WTC11 (cell line): ENCODE measurements around the gene ARMCX1. TPM values are rescaled to one million over a fixed set of nuclear protein-coding genes. Genes with fewer than 3 reads are reported as not detected.

Experiments
- ATAC-seq: fragments of 200-7000 bp; cut with Tn5 transposase; 2 replicates; pipeline ENCODE4 v1.10.0; 2021; ENCODE audit warnings: mild to moderate bottlenecking, moderate library complexity
- CTCF ChIA-PET: fragments of 300-600 bp; sonication (Branson Sonifier 250); formaldehyde crosslinking; loops from one replicate; lab custom pipeline; 2021; ENCODE audit warnings: antibody characterized with exemption; lab: Charles Lee
- POLR2A ChIA-PET: fragments of 350-600 bp; sonication (Branson Sonifier 250); formaldehyde crosslinking; loops from one replicate; lab custom pipeline; 2021; ENCODE audit warnings: antibody characterized with exemption; lab: Charles Lee
- DNase-seq: peaks from one replicate; pipeline ENCODE4 v3.0.0; 2021; ENCODE audit warnings: low spot score
- H3K27ac Mint-ChIP-seq: 2 replicates; pipeline ENCODE4 v1.8.0; 2021; ENCODE audit warnings: mixed read lengths
- H3K27me3 Mint-ChIP-seq: 2 replicates; pipeline ENCODE4 v1.8.0; 2021; ENCODE audit warnings: low read depth, mild to moderate bottlenecking, moderate library complexity, mixed read lengths
- H3K36me3 Mint-ChIP-seq: 2 replicates; pipeline ENCODE4 v1.8.0; 2021; ENCODE audit warnings: mixed read lengths
- H3K4me1 Mint-ChIP-seq: 2 replicates; pipeline ENCODE4 v1.8.0; 2022; ENCODE audit warnings: mixed read lengths
- H3K4me3 Mint-ChIP-seq: 2 replicates; pipeline ENCODE4 v1.8.0; 2021; ENCODE audit warnings: mild to moderate bottlenecking, moderate library complexity, mixed read lengths
- H3K9me3 Mint-ChIP-seq: 2 replicates; pipeline ENCODE4 v1.8.0; 2021; ENCODE audit warnings: mixed read lengths
- FOXJ3 ChIP-seq: sonication (generic); formaldehyde crosslinking; IDR thresholded peaks from 2 replicates; pipeline ENCODE4 v1.9.0; 2021; ENCODE audit warnings: missing genetic modification reagents, mild to moderate bottlenecking, borderline replicate concordance
- FOXP4 ChIP-seq: sonication (generic); formaldehyde crosslinking; IDR thresholded peaks from 2 replicates; pipeline ENCODE4 v1.8.0; 2022; ENCODE audit warnings: mild to moderate bottlenecking, missing genetic modification reagents
- SP1 ChIP-seq: sonication (generic); formaldehyde crosslinking; conservative IDR thresholded peaks from 2 replicates; pipeline ENCODE4 v1.8.1; 2022; ENCODE audit warnings: missing genetic modification reagents
- ZNF416 ChIP-seq: fragments of 250-450 bp; sonication (Bioruptor Pico); IDR thresholded peaks from 2 replicates; pipeline ENCODE4 v1.9.0; 2021; ENCODE audit warnings: mild to moderate bottlenecking, inconsistent platforms
- total RNA-seq: library from RNA; stranded (reverse); gene quantifications from 3 replicates; pipeline ENCODE4 v1.2.3, GENCODE V29; 2021
- TF ChIP-seq, protein P1 (sequence below): fragments of 250-450 bp; sonication (Bioruptor Pico); IDR thresholded peaks from 2 replicates; pipeline ENCODE4 v1.9.0; 2021; ENCODE audit warnings: mild to moderate bottlenecking
- TF ChIP-seq, protein P2 (sequence below): fragments of 250-450 bp; sonication (Bioruptor Pico); IDR thresholded peaks from 2 replicates; pipeline ENCODE4 v2.1.2; 2022; ENCODE audit warnings: mild to moderate bottlenecking, moderate library complexity
- TF ChIP-seq, protein P3 (sequence below): sonication (generic); formaldehyde crosslinking; IDR thresholded peaks from 2 replicates; pipeline ENCODE4 v1.8.1; 2023; ENCODE audit warnings: mild to moderate bottlenecking, missing genetic modification reagents
- TF ChIP-seq, protein P4 (sequence below): sonication (generic); formaldehyde crosslinking; IDR thresholded peaks from 2 replicates; pipeline ENCODE4 v1.8.1; 2022; ENCODE audit warnings: mild to moderate bottlenecking, moderate library complexity, missing genetic modification reagents
- TF ChIP-seq, protein P5 (sequence below): sonication (generic); formaldehyde crosslinking; IDR thresholded peaks from 2 replicates; pipeline ENCODE4 v1.8.1; 2023; ENCODE audit warnings: mild to moderate bottlenecking, missing genetic modification reagents

The ARMCX1 gene
- total RNA-seq, 1 experiment from 2014 or later: 27.4 TPM

DNA sequence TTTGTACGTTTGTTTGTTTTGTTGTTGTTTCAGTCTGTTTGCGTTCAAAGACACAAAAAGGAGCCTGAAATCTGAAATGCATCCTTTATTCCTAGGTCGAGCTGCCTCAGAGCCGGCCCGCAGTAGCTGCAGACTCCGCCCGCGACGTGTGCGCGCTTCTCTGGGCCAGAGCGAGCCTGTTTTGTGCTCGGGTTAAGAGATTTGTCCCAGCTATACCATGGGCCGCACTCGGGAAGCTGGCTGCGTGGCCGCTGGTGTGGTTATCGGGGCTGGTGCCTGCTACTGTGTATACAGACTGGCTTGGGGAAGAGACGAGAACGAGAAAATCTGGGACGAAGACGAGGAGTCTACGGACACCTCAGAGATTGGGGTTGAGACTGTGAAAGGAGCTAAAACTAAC, 2.4 kb downstream of the ARMCX1 start (continued):
- TF ChIP-seq, protein P1, sequence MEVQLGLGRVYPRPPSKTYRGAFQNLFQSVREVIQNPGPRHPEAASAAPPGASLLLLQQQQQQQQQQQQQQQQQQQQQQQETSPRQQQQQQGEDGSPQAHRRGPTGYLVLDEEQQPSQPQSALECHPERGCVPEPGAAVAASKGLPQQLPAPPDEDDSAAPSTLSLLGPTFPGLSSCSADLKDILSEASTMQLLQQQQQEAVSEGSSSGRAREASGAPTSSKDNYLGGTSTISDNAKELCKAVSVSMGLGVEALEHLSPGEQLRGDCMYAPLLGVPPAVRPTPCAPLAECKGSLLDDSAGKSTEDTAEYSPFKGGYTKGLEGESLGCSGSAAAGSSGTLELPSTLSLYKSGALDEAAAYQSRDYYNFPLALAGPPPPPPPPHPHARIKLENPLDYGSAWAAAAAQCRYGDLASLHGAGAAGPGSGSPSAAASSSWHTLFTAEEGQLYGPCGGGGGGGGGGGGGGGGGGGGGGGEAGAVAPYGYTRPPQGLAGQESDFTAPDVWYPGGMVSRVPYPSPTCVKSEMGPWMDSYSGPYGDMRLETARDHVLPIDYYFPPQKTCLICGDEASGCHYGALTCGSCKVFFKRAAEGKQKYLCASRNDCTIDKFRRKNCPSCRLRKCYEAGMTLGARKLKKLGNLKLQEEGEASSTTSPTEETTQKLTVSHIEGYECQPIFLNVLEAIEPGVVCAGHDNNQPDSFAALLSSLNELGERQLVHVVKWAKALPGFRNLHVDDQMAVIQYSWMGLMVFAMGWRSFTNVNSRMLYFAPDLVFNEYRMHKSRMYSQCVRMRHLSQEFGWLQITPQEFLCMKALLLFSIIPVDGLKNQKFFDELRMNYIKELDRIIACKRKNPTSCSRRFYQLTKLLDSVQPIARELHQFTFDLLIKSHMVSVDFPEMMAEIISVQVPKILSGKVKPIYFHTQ (CRISPR knock-in tag): no peak
- TF ChIP-seq, protein P2, sequence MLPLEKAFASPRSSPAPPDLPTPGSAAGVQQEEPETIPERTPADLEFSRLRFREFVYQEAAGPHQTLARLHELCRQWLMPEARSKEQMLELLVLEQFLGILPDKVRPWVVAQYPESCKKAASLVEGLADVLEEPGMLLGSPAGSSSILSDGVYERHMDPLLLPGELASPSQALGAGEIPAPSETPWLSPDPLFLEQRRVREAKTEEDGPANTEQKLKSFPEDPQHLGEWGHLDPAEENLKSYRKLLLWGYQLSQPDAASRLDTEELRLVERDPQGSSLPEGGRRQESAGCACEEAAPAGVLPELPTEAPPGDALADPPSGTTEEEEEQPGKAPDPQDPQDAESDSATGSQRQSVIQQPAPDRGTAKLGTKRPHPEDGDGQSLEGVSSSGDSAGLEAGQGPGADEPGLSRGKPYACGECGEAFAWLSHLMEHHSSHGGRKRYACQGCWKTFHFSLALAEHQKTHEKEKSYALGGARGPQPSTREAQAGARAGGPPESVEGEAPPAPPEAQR: no peak

GRCh38 chrX:101564651-101565050, 14.3 kb downstream of the ARMCX1 start:
- POLR2A ChIA-PET: no interaction called here
- Mint-ChIP-seq H3K9me3 (0 out of 2 replicates have a peak, but pooled peaks cover 3% of the 10 kb centered on the region), H3K36me3 (no peaks in the 10 kb centered on the region), H3K4me1 (no peaks in the 10 kb centered on the region), H3K27ac (no peak overlapping the region), H3K4me3 (no peak overlapping the region), H3K27me3 (peaks cover 3% of the 10 kb centered on the region; the same call in 1 of the 2 replicates)
- CTCF ChIA-PET: no interaction called here
- TF ChIP-seq SP1 (CRISPR knock-in tag) (no peak), ZNF416 (CRISPR knock-in tag) (no peak), FOXJ3 (no peak), FOXP4 (CRISPR knock-in tag) (no peak)
- TF ChIP-seq, protein P3, sequence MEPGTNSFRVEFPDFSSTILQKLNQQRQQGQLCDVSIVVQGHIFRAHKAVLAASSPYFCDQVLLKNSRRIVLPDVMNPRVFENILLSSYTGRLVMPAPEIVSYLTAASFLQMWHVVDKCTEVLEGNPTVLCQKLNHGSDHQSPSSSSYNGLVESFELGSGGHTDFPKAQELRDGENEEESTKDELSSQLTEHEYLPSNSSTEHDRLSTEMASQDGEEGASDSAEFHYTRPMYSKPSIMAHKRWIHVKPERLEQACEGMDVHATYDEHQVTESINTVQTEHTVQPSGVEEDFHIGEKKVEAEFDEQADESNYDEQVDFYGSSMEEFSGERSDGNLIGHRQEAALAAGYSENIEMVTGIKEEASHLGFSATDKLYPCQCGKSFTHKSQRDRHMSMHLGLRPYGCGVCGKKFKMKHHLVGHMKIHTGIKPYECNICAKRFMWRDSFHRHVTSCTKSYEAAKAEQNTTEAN (CRISPR knock-in tag): no peak
- TF ChIP-seq, protein P1 (CRISPR knock-in tag): no peak
- TF ChIP-seq, protein P4, sequence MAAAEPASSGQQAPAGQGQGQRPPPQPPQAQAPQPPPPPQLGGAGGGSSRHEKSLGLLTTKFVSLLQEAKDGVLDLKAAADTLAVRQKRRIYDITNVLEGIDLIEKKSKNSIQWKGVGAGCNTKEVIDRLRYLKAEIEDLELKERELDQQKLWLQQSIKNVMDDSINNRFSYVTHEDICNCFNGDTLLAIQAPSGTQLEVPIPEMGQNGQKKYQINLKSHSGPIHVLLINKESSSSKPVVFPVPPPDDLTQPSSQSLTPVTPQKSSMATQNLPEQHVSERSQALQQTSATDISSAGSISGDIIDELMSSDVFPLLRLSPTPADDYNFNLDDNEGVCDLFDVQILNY (CRISPR knock-in tag): no peak
- TF ChIP-seq, protein P5, sequence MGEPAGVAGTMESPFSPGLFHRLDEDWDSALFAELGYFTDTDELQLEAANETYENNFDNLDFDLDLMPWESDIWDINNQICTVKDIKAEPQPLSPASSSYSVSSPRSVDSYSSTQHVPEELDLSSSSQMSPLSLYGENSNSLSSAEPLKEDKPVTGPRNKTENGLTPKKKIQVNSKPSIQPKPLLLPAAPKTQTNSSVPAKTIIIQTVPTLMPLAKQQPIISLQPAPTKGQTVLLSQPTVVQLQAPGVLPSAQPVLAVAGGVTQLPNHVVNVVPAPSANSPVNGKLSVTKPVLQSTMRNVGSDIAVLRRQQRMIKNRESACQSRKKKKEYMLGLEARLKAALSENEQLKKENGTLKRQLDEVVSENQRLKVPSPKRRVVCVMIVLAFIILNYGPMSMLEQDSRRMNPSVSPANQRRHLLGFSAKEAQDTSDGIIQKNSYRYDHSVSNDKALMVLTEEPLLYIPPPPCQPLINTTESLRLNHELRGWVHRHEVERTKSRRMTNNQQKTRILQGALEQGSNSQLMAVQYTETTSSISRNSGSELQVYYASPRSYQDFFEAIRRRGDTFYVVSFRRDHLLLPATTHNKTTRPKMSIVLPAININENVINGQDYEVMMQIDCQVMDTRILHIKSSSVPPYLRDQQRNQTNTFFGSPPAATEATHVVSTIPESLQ (CRISPR knock-in tag): no peak
- ATAC-seq (no peak), DNase-seq (no peak)
